HG03432 (cell line): Measurements from ENCODE around the gene TAMALIN.

Experiments
- ATAC-seq: cut with Tn5 transposase; IDR thresholded peaks from one replicate; pipeline ENCODE4 v1.9.1; 2021; ENCODE audit warnings: mild to moderate bottlenecking, moderate library complexity; ENCODE audit not compliant: unreplicated experiment

TAMALIN gene

GRCh38 chr12:52011602-52012214, 5.0 kb downstream of the TAMALIN start:
- ATAC-seq: no peak

GRCh38 chr12:52013626-52014310, 7.0 kb downstream of the TAMALIN start:
- no peak for ATAC-seq

- no peak for ATAC-seq
Observed at GRCh38 chr12:52014567-52015530, 8.1 kb downstream of the TAMALIN start.

GRCh38 chr12:52015532-52016041, 8.8 kb downstream of the TAMALIN start:
- ATAC-seq: no peak

- ATAC-seq: no peak
Observed at GRCh38 chr12:52018433-52019112, 11.8 kb downstream of the TAMALIN start.

GRCh38 chr12:52019113-52019770, 12.5 kb downstream of the TAMALIN start:
- no peak for ATAC-seq

GRCh38 chr12:52020539-52021336, 14.0 kb downstream of the TAMALIN start:
- ATAC-seq: no peak

- ATAC-seq: peak; percentile 8
Observed at GRCh38 chr12:52022841-52023181, 16.1 kb downstream of the TAMALIN start.

- peak; percentile 55 for ATAC-seq
Observed at GRCh38 chr12:52023182-52023975, 16.6 kb downstream of the TAMALIN start.

- ATAC-seq: no peak
Observed at GRCh38 chr12:52023976-52024688, 17.4 kb downstream of the TAMALIN start.

- ATAC-seq: no peak
Observed at GRCh38 chr12:52024845-52025230, 18.1 kb downstream of the TAMALIN start.

- no peak for ATAC-seq
Observed at GRCh38 chr12:52026263-52026662, 19.5 kb downstream of the TAMALIN start.

- no peak for ATAC-seq
Observed at GRCh38 chr12:52027085-52027843, 20.5 kb downstream of the TAMALIN start.

GRCh38 chr12:52029685-52030084, 22.9 kb downstream of the TAMALIN start:
- no peak for ATAC-seq

- no peak for ATAC-seq
Observed at GRCh38 chr12:52032446-52032803, 25.7 kb downstream of the TAMALIN start.

GRCh38 chr12:52032804-52033445, 26.2 kb downstream of the TAMALIN start:
- peak; percentile 92 for ATAC-seq
